Large intestine (tissue), 12 donors: ENCODE data around the gene DDX51. TPM values are rescaled to one million over a fixed set of nuclear protein-coding genes. Genes with fewer than 3 reads are reported as not detected.
A peak's percentile ranks its signal among the peaks of the same experiment; 100 is the strongest.

Experiments
- DNase-seq, 2 donors: peaks; one replicate each; pipeline versions ENCODE4 v3.0.0 to v3.0.0-alpha.2; 2013
- H3K27ac ChIP-seq: one replicate; pipeline ENCODE4 v1.5.1; 2013; ENCODE audit warnings: low read length
- H3K27me3 ChIP-seq: 2 replicates; pipeline ENCODE4 v1.6.1; 2013; ENCODE audit warnings: low read length; ENCODE audit not compliant: control insufficient read depth, insufficient read depth
- H3K36me3 ChIP-seq: 2 replicates; pipeline ENCODE4 v1.6.1; 2013; ENCODE audit warnings: low read length; ENCODE audit not compliant: control insufficient read depth, insufficient read depth
- H3K4me1 ChIP-seq: one replicate; pipeline ENCODE4 v1.6.1; 2013; ENCODE audit warnings: low read length; ENCODE audit not compliant: control insufficient read depth, insufficient read depth
- H3K4me3 ChIP-seq: one replicate; pipeline ENCODE4 v1.5.1; 2013; ENCODE audit warnings: low read length
- H3K9me3 ChIP-seq: one replicate; pipeline ENCODE4 v1.6.1; 2013; ENCODE audit warnings: mild to moderate bottlenecking, low read depth, low read length, moderate library complexity; ENCODE audit not compliant: control insufficient read depth
- WGBS: methylation state at CpG from one replicate; pipeline ENCODE4 v1.1.5; 2013; ENCODE audit warnings: low lambda C conversion rate; ENCODE audit not compliant: insufficient coverage; 5-methylcytosine and 5-hydroxymethylcytosine counted together
- long read RNA-seq, 11 donors: transcript quantifications; one replicate each; lab custom pipeline, GENCODE V29; 2026
- polyA plus RNA-seq: library from polyadenylated mRNA; unstranded; fragments of 120-200 nt; gene quantifications from one replicate; pipeline ENCODE4 v1.2.1, GENCODE V29; 2013

The DDX51 gene
- 18.9 TPM for polyA plus RNA-seq
- long read RNA-seq, donor 1, full-length matches to known transcripts, result 4 of 12 reads
- long read RNA-seq, donor 1, partial matches to known transcripts, result 0 of 12 reads
- long read RNA-seq, donor 1, other reads (novel, unspliced or antisense), result 8 of 12 reads
- long read RNA-seq, donor 2, full-length matches to known transcripts, result 10 of 10 reads
- long read RNA-seq, donor 2, partial matches to known transcripts, result 0 of 10 reads
- long read RNA-seq, donor 2, other reads (novel, unspliced or antisense), result 0 of 10 reads
- long read RNA-seq, donor 3, result 0 reads
- long read RNA-seq, donor 4, result 0 reads
- long read RNA-seq, donor 5, full-length matches to known transcripts, result 1 of 9 reads
- long read RNA-seq, donor 5, partial matches to known transcripts, result 0 of 9 reads
- long read RNA-seq, donor 5, other reads (novel, unspliced or antisense), result 8 of 9 reads
- long read RNA-seq, donor 6, full-length matches to known transcripts, result 1 of 1 reads
- long read RNA-seq, donor 6, partial matches to known transcripts, result 0 of 1 reads
- long read RNA-seq, donor 6, other reads (novel, unspliced or antisense), result 0 of 1 reads
- long read RNA-seq, donor 7, full-length matches to known transcripts, result 2 of 2 reads
- long read RNA-seq, donor 7, partial matches to known transcripts, result 0 of 2 reads
- long read RNA-seq, donor 7, other reads (novel, unspliced or antisense), result 0 of 2 reads
- long read RNA-seq, donor 8, partial matches to known transcripts, result 0 of 3 reads
- long read RNA-seq, donor 8, other reads (novel, unspliced or antisense), result 0 of 3 reads
- long read RNA-seq, donor 9, partial matches to known transcripts, result 0 of 2 reads
- long read RNA-seq, donor 9, other reads (novel, unspliced or antisense), result 0 of 2 reads
- long read RNA-seq, donor 10, full-length matches to known transcripts, result 7 of 7 reads
- long read RNA-seq, donor 10, partial matches to known transcripts, result 0 of 7 reads
- long read RNA-seq, donor 10, other reads (novel, unspliced or antisense), result 0 of 7 reads
- long read RNA-seq, donor 11, full-length matches to known transcripts, result 1 of 1 reads
- long read RNA-seq, donor 11, partial matches to known transcripts, result 0 of 1 reads
- long read RNA-seq, donor 11, other reads (novel, unspliced or antisense), result 0 of 1 reads

- H3K4me3 ChIP-seq, result peak within 1 kb of the TSS; percentile 71
- peaks cover 14% of the 10 kb centered on the region for H3K4me1 ChIP-seq
- peak; percentile 96 for DNase-seq
- no CpG with 5 or more reads among the region's 100 CpGs for WGBS
- H3K36me3 ChIP-seq, result peaks cover 43% of the 10 kb centered on the region
- H3K27ac ChIP-seq, result no peak within 1 kb of the TSS
- H3K27me3 ChIP-seq, result no peaks in the 10 kb centered on the region
- no peaks in the 10 kb centered on the region for H3K9me3 ChIP-seq
Measured at GRCh38 chr12:132144115-132144809, at the start of gene DDX51, which contains the start of gene NOC4L. TSS of gene DDX51 (minus strand) at chr12:132144319. CDS start at chr12:132144296, 23 bp downstream. TSS of gene NOC4L (plus strand) at chr12:132144457. CDS start at chr12:132144489, 32 bp downstream.

- peaks cover 50% of the 10 kb centered on the region for H3K27me3 ChIP-seq
- peak overlapping the region; percentile 16 for H3K27ac ChIP-seq
- no peak for DNase-seq
- H3K4me1 ChIP-seq, result peaks cover 13% of the 10 kb centered on the region
- no peak overlapping the region for H3K4me3 ChIP-seq
- peaks cover 36% of the 10 kb centered on the region for H3K9me3 ChIP-seq
- WGBS, result no CpG with 5 or more reads among the region's 31 CpGs
- no peaks in the 10 kb centered on the region for H3K36me3 ChIP-seq
Measured at GRCh38 chr12:132191715-132192553, 47.8 kb upstream of the DDX51 start.

- Histone ChIP-seq H3K27ac (no peak overlapping the region), H3K27me3 (peaks cover 59% of the 10 kb centered on the region)
Measured at GRCh38 chr12:132190834-132191500, 46.8 kb upstream of the DDX51 start.

GRCh38 chr12:132190012-132190755 lies 46.1 kb upstream of the DDX51 start:
- H3K4me3 ChIP-seq, result peak overlapping the region; percentile 43
- no peaks in the 10 kb centered on the region for H3K36me3 ChIP-seq
- H3K9me3 ChIP-seq, result peaks cover 38% of the 10 kb centered on the region
- peaks cover 63% of the 10 kb centered on the region for H3K27me3 ChIP-seq
- DNase-seq, result no peak
- no peak overlapping the region for H3K27ac ChIP-seq
- H3K4me1 ChIP-seq, result peaks cover 13% of the 10 kb centered on the region
- 30% methylated on average over 2 of the region's 59 CpGs for WGBS

More at GRCh38 chr12:132190834-132191500, 46.8 kb upstream of the DDX51 start:
- H3K4me1 ChIP-seq, result peaks cover 13% of the 10 kb centered on the region
- peaks cover 38% of the 10 kb centered on the region for H3K9me3 ChIP-seq
- DNase-seq, result no peak
- H3K4me3 ChIP-seq, result no peak overlapping the region
- WGBS, result no CpG with 5 or more reads among the region's 30 CpGs
- no peaks in the 10 kb centered on the region for H3K36me3 ChIP-seq

DNA sequence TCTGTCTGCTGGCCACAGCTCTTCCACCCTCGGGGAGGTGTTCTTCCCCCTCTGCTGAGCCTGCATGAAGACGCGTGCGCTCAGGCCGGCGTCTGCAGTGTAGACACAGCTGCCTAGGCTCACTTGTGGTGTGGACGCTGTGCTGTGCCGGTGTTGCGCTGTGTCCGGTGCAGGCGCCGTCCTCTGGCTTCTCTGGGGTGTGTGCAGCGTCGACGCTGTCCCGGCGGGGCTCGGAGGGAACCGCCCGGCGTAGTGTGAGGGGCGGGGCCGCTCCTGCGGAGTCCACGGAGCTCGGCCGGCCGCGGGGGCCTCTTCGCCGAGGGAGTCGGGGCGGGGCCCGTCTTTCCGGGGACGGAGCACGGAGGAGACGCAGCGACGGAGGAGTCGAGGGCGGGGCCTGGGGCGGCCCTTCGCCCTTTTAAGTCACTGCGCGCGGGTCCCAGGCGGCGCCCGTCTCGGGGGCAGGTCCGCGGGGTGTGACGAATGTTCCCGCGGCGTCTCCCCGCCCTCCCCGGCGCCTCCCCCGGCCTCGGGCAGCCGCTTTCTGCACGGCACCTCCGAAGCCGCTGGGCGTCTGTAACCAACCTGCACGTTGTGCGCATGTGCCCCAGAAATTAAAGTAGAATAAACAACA lies 45.4 kb upstream of the DDX51 start:
- no peak overlapping the region for H3K27ac ChIP-seq
- H3K4me3 ChIP-seq, result peak overlapping the region; percentile 43
- peaks cover 63% of the 10 kb centered on the region for H3K27me3 ChIP-seq
- DNase-seq, result peak; percentile 80 to 97
- H3K36me3 ChIP-seq, result no peaks in the 10 kb centered on the region
- H3K9me3 ChIP-seq, result peaks cover 38% of the 10 kb centered on the region
- no CpG with 5 or more reads among the region's 69 CpGs for WGBS
- H3K4me1 ChIP-seq, result peaks cover 13% of the 10 kb centered on the region

DNA sequence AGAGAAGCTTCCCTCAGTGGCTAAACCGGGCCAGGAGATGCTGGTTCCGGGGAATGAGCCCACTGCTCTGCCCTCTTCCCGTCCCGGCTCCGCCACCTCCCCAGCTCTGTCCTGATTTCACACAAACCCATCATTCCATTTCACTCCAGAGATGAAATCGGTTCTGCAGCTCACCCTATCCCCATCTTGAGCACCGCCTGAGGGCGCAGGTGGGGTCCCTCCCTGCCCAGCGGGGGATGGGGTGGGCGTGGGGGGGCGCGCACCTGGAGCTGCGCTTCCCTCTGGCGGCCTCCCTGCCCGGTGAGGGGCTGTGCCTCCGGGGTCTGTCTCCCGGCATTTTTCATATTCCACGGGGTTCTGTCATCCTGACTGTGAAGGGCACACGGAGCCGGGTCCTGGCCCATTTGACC lies 44.8 kb upstream of the DDX51 start:
- Histone ChIP-seq H3K4me1 (peaks cover 13% of the 10 kb centered on the region), H3K36me3 (no peaks in the 10 kb centered on the region), H3K9me3 (peaks cover 32% of the 10 kb centered on the region), H3K27me3 (peaks cover 58% of the 10 kb centered on the region), H3K4me3 (peak overlapping the region; percentile 39), H3K27ac (no peak overlapping the region)
- WGBS, result no CpG with 5 or more reads among the region's 20 CpGs
- DNase-seq, result no peak

DNA sequence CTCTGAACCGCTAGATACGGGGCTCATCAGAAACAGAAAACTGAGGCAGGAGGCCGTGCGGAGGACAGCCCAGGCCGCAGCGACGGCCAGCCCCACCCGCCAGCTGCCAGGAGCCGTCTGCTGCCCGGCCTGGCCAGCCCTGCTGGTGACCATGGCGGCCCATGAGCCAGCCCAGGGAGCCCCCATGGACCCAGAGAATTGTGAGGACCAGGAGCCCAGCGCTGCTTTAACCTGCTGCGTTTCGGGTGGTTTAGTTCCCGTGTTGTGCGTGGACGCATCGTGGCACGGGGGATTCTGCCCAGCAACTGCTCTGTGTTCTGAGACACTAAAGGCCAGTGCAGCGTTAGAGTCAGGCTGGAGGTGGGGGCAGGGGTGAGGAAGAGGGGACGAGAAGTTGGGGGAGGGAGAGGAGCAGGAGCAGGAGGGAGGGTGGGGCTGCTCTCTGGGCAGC lies 44.4 kb upstream of the DDX51 start:
- DNase-seq, result no peak

More for the DNA sequence above, 44.4 kb upstream of the DDX51 start:
- no CpG with 5 or more reads among the region's 21 CpGs for WGBS
- H3K27ac ChIP-seq, result no peak overlapping the region
- H3K4me1 ChIP-seq, result peaks cover 13% of the 10 kb centered on the region
- peaks cover 58% of the 10 kb centered on the region for H3K27me3 ChIP-seq
- no peak overlapping the region for H3K4me3 ChIP-seq
- no peaks in the 10 kb centered on the region for H3K36me3 ChIP-seq
- H3K9me3 ChIP-seq, result peaks cover 28% of the 10 kb centered on the region
